HG03378 (cell line): ENCODE measurements around the gene TRHDE.

Experiments used
- ATAC-seq: cut with Tn5 transposase; IDR thresholded peaks from one replicate; pipeline ENCODE4 v1.9.1; 2021; ENCODE audit warnings: mild to moderate bottlenecking, moderate library complexity; ENCODE audit not compliant: unreplicated experiment

TRHDE gene

GRCh38 chr12:72273851-72274351 lies 1.7 kb downstream of the TRHDE start:
- no peak for ATAC-seq

DNA sequence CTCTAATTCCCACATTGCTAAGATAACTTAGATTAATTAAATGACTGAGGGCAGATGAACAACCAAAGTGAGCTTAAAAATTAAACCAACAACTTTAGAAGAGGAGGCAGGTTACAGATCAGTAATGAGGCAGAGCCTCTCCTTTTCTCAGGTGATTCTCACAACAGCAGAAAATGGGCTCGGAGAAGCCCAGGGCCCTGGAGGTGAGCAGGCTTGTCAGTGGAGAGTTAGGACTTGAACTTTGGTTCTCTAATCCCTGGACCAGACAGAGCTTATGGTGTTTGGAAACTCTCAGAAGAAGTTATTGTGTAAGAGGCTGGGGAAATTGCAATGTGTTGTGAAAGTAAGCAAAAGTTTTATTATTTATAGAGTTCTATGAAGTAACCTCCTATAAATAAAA lies 2.8 kb downstream of the TRHDE start:
- no peak for ATAC-seq

DNA sequence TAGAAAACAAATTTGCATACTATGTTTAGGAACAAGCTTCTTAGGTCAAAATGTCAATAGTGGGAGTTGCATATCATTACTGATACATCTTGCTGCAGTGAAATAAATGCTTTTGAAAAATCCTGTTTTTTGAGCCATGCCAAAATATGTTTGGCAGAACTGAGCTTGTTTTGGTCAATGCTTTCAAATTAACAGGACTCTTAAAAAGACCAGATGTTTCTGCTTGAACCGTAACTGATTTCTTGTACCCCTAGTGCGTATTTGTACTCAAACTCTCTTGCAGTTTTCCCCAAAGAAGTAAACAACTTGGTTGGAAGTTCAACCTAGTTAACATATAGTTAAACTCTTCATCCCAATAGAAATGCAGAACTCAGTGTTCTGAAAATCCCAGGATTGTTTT lies 3.4 kb downstream of the TRHDE start:
- no peak for ATAC-seq

DNA sequence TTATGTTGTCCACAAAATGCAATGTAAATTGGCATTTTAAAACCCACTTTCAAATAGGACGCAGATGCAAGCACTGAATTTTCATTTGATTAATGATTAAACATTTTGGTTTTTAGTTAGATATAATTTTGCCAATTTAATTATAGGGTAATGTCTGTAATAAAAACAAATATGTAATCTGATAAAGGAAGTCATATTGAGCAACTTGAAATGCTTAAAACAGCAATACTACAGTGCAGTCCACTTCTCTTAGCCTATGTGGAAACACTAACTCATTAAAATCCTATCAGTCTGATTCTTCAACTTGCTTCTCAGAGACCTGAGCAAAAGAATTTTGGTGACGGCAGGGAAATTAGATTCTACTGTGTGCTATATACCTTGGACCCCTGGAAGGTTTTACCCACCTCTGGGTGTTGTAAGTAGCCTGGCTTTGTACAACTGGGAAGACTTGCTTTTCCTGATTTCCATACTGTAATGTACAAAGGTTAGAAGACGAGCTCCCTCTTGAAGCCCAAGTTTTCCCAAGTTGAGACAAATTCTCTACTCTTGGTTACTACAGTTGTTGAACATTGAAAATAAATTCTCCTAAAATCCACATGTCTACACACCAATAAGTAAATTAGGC lies 4.1 kb downstream of the TRHDE start:
- ATAC-seq = no peak

DNA sequence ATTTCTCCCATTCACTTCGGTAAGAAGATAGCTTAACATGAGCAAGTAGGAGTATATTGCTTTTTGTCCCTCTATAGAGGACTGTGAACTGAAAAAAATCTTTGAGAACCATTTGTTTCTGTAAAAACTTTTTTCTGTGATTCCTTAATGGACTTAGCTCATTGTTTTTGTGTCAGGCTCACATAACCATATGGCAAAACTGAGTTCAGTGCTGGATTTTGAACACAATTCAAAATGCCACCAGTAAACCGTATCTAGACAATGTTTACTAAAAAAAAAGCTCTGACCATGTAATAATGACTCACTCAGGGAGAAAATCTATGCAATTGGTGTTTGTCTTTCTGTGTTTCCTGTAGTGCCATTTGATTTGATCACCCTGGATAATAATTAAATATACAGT lies 5.2 kb downstream of the TRHDE start:
- ATAC-seq = no peak

DNA sequence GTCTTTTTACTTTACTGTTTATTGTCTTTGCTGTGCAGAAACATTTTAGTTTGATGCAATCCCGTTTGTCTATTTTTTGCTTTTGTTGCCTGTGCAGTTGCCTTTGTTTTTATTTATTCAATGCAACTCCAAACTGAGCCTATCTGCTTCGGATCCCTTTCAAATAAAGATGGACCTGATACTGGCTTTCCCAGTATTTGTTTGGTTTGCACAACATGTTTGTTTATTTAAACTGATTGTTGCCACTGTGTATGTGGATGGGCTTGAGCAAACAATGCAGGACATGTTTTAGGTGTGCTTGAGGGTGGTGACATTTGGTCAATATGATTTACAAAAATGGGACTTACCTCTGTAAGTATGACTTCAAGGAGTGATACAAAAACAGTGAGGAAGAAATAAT lies 6.7 kb downstream of the TRHDE start:
- ATAC-seq = no peak

- ATAC-seq = no peak
Measured at GRCh38 chr12:72281126-72281525, 9.0 kb downstream of the TRHDE start.

DNA sequence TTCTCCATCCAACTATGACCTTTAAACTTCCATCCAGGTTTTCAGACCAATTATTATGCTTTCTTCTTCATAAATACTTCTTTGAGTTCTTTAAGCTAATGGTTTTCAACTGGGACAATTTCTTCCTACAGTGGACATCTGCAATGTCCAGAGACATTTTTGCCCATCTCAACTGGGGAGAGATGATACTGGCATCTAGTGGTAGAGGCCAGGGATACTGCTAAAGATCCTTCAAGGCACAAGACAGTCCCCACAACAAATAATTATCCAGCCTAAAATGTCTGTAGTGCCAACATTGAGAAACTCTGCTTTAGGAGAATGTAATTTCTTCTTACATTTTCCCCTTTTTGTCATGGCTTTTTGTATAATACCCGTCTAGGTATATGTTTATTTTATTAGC lies 10.6 kb downstream of the TRHDE start:
- no peak for ATAC-seq

DNA sequence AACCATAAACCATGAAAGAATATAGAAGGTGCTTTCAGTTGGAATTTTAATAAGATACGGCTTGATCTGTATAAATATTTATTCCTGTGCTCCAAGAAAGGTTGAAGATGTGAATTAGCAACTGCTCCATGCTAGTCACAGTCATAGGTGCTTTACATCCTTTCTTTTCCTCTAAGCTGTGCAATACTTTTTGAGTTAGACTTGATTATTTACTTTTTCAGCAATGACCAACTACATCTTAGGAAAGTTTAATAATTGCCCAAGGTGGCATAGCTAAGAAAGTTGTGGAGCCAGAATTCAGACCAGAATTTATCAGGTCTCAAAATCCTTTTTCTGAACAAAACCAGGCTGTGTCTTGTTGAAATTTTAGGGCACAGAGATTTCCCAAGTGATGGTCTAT lies 13.7 kb downstream of the TRHDE start:
- no peak for ATAC-seq

- no peak for ATAC-seq
Measured at GRCh38 chr12:72286526-72286925, 14.4 kb downstream of the TRHDE start.

DNA sequence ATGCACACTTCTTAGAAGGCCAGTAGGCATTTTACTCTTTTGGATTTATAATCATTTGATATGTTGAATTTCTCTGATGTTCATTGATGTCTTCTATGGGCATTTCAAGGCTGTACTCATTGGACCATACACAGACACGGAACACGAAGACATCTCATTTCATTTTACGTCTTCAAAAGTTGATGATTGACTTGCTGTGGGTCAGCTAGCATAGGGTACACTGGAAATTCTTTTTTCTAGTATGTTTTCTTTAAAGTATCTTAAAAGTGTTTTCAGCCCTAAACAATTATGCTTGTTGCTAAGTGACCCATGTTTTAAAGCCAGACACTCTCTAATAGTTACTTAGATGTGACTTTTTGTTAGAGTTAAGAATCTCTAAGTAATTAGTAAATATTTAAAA lies 16.3 kb downstream of the TRHDE start:
- ATAC-seq = no peak

DNA sequence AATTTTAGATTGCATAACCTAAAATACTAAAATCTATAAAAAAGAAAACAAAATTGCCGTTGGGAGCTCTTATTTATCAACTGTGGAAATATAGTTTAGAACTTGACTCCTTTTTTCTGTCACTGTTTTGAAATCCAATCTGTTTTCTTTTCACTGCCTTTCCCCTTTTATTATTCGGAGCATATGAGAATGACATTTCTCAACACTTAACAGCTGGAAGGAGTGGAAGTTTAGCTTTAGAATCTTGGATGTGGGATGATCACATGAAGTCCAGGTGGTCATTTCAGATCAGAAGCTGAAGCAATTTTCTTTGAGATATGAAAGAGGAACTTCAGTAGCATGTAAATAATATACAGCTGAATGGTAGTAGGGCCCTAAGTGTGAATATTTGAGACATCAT lies 16.7 kb downstream of the TRHDE start:
- no peak for ATAC-seq

DNA sequence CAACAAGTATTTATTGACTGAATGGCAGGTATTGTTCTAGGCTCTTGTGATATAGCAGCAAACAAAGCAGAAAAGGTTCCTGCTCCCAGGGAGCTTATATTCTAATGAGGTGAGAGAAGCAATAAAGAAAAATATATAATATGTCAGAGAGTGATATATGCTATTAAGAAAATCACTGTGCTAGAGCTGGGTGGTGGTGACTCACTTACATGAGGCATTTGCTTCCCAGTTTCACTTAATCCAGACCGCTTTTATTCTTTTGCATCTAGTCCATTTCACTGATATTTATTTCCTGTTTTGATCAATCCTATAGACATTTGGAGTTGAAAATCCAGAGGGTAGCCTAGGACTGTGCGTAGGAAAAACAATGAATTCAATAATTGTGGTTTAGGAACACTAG lies 17.5 kb downstream of the TRHDE start:
- ATAC-seq = no peak

- no peak for ATAC-seq
Measured at GRCh38 chr12:72291175-72291574, 19.0 kb downstream of the TRHDE start.

- no peak for ATAC-seq
Measured at GRCh38 chr12:72293701-72294100, 21.5 kb downstream of the TRHDE start.

DNA sequence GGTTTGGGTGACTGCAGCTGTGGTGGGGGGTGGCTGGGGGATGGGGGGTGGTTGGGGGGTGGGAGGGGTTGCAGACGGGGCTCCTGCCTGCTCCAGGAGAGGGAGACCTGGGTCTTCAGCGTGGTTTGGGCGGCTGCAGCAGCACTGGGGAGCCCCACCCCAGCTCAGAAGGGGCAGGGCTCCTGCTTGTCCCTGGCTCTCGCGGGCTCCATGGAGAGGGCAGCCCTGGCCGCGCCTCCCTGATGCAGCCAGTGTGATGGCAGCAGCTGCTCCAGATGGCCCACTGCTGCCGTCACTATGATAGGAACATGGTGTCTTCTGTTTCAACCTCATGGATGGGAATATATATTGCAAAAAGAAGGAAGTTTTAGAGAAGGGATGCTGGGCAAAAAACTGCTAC lies 22.9 kb downstream of the TRHDE start:
- ATAC-seq = no peak

GRCh38 chr12:72295744-72296143 lies 23.6 kb downstream of the TRHDE start:
- ATAC-seq = no peak

DNA sequence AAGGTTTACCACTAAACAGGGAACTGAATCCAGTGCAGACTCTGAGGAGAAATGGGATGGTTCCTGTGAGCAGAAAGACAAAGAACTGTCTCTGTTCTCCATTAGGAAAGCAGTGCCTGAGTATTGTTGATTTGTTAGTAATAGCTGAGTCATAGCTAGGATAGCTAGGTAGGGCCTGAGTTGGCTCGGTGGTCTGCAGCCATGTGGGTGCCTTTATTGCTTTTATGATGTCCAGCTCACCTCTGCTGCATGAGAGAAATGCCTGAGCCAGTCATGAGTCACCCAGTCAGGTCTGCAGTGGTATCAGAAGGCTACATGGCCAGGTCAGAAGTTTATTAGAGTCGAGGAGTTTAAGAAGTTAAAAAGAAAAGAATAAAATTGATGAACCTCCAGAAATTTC lies 24.2 kb downstream of the TRHDE start:
- no peak for ATAC-seq

DNA sequence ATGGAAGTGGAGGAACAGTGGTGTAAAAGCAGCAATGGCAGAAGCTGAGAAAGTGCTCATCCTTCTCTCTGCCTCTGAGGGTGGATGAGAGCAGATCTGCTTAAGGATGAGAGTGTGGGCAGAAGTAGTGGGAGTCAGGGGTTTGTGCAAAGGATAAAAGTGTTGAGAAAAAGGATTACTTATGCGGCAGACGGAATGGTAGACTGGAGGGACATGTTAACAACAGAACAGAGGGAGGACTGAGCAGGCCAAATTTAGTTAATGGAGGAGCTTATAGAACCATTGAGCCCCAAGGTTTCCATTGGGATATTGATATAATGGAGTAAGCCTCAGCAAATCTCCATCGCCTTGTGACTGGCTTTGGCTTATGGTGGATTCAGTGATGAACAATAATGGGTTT lies 25.5 kb downstream of the TRHDE start:
- no peak for ATAC-seq

DNA sequence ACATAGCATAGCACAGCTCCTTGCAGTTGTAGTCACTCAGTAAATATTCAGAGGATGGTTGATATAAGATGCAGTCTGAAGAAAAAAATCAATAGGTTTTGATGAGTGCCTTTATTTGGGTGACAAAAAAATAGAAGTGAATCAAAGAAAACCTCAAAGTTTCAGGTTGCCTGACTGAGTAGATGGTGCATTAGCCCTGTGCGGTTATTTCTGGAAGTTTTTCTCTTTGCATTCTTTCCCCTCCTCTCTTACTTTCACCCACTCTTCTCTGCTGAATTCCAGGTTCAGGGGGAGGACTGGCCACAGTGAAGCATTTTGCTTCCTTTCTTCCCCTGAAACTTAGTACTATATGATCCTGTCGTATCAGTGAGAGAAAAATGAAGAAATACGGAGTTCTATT lies 28.6 kb downstream of the TRHDE start:
- ATAC-seq = no peak

GRCh38 chr12:72304751-72305150 lies 32.6 kb downstream of the TRHDE start:
- no peak for ATAC-seq

DNA sequence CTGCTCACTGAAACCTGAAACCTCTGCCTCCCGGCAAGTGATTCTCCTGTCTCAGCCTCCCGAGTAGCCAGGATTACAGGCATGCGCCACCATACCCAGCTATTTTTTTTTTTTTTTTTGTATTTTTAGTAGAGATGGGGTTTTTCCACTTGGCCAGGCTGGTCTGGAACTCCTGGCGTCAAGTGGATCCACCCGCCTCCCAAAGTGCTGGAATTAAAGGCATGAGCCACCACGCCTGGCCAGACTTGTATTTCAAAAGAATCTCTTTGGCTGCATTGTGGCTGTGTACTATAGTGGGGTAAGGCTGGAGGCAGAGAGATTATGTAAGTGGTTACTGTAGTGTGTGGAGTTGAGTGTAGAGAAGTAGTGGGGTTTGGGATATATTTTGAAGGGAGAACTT lies 35.1 kb downstream of the TRHDE start:
- no peak for ATAC-seq

DNA sequence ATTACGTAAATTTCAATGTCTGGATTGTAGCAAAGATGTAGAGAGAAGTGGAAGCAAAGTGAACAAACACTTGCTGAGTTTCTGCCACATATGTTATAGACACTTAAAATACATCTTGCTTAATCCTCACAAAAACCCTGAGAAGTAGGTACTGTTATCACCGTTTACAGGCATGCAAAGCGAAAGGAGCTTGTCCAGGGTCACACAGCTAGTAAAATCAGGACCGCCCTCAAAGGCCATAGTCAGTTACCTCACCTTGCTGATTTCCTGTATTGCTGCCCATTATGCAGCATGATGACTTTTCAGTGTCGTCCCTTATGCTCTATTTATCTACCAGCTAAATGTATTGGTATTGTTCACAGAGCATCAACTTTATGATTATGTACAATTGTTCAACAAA lies 39.8 kb downstream of the TRHDE start:
- ATAC-seq = no peak
